A204.1 (cell line): ENCODE data around the gene TP53AIP1.

Experiments used
- FAIRE-seq: peaks from 2 replicates; lab custom pipeline; 2012; peaks lifted over from hg19 to GRCh38; lab: Jason Lieb, UNC

The TP53AIP1 gene

DNA sequence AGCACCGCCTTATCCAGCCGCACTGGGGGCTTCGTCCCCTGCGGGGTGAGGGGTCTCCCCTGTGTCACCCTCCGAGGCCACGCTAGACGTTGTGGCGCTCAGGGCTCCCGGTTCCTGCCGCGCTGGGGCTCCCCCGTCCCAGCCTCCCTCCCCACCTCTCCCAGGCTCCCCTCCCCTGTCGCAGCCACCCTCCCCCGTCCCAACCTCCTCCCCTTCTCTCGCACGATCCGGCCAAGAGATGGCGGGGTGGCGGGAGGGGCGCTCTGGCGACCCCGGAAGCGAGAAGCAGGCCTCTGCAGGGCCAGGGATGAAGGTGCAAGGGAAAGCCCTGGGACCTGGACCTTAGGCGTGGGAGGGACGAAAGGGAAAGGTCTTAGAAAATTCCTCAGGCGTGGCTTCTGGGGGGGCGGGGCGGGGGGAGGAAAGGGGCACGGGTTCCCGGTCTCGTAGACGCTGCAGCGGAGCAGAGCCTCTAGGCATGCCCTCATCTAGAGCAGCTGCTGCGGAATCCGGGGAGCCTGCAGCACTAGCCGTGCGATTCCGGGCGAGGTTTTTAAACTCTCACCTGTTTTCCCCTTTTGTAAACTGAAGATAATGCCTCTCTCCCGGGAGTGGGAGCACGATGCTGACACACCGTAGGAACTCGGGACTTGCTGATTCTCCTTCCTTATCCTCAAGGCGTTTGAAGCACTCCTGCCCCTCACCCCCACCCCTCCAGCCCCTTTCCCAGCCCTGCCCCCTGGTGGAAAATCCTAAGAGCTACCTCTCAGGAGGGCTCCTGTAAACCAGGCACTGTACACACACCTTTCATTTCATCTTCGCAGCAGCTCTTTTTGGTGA, 37.1 kb downstream of the TP53AIP1 start:
- no peak for FAIRE-seq

DNA sequence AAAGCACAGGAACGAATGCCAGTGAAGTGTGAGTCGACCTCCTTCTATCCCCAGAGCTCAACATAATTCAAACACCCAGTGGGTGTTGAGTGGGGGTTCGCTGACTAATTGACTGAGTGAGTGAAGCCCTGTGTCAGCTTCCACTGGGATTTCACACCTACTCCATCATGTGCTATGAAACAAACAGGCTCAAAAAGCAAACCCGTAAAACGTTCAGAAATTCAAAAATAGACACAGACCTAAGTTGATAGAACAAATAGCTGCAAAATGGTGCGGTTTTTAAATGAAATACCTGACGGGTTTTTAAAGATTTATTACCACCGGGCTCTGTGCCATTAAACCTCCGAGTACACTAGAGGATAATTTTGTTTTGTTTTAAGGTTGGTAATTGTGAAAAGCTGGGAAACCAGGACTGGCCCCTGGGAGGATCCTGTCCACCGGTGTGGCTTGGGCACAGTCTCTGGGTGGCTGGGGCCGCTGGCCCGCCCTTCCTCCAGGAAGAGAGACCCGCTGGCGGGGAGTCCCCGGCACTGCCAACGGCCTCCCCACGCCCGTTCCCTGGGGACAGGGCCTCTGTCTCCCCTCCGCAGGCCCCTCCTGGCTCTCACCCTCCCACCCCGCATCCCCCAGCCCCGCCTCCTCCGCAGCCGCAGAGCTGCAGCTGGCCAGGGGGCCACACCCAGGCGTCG, 37.9 kb downstream of the TP53AIP1 start:
- FAIRE-seq = no peak

DNA sequence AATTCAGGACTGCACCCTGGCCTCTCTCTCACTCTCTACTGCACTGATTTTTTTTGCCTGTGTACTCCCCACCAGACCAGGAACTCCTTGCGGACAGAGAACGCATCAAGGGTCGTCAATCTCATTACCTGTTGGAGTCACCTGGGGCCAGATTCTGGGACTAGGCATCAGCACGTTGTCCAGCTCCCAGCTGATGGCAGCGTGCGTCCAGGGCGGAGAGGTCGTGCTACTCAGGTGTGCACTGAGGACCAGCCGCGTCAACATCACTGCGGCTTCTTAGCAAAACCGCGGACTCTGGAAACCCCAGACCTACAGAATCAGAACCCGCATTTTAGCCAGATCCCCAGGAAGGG, 38.4 kb downstream of the TP53AIP1 start:
- no peak for FAIRE-seq

DNA sequence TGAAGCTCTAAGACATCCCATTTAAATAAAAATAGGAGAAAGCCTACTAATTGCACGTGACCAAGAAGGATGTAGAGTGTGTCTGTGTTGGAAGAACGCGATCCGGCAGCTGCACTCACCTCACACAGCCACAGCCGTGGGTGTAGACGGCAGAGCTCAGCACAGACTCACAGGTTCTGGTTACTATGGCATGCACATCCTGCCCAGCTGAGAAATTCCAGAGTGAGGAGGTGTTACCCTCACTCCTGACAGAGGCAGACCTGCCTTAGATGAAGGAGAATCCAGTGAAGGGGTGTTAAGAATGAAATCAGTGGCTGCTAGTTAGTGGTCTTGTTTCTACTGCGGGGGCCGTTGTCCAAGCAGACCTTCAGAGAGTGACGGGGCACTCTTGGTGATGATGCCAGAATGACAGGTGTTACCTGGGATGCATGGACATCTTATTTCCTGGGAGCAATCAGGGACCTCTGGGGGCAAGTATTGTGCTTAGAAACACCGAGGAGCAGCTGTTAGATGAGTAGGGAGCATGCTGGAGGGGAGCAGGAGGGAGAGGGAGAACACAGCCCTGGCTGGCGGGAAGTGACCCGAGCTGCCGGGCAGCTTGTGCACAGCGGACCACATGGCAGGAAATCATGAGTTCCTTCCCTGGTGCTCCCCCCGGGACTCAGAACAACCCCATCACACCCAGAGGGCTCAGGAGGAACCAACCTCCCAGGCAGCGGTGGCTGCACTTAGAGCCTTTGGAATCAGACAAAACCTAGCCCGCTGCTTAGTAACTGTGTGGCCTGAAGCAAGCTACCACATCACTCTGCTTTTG, 39.2 kb downstream of the TP53AIP1 start:
- FAIRE-seq = no peak

DNA sequence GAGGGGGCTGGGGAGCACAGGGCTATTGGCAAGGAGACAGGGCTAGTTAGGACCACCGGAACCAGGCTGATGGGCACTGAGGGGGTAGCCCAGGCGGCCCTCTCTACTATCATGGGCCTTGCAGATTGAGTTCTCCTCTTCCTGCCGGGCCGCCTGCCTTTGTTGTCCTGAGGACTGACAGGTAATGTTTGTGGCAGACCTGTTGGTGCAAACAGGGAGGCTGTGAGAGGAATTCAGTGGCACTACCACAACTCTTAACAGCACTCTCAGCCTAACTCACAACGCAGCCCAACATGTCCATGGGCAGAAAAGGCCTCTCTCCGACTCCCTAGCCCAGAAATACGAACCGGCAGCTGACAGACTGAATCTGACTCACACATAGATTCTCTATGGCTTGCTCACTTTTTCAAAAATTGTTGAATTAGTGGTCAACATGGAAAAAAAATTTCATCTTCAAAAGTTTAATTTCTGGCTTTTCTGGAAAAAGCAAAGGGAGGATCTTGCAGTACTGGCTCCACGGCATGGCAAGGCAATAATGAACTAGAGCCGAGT, 40.1 kb downstream of the TP53AIP1 start:
- no peak for FAIRE-seq

DNA sequence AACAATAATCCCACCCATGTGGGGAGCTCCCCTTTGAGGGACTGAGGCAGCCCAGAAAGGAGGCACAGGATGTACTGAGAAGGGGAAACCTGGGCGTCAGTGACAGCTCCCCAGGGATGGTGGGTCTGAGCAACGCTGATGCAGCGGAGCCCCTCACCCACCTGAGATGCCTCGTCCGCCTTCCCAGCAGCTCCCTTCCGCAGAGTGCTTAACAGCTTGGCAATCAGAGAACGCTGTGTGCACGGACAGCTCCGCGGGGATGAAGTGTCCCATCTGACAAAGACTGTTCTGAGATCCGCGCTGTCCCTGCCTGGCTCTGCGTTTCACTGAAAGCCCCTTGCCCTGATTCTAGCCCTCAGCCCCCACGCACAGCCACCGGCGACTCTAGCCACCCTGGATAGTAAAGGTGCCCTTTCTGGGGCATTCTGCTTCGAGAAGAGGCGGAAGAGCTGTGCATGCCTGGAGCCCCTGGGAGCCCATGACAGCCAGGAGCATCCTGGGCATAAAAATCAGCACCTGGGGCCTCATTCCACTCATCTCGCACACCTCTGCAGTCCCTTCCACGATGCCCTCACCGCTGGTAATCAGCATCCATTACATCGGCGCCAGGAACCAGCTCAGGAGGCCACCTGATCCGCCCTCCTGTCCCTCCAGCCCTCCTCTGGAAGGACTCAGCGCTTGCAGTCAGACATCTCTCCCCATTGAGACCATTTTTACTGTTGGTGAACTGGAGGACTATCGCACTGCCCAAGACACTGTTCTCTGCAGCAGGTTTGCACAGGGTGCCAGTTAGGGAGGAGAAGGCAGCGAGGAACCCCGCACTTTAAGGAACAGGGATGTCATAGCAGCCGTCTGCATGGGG, 40.8 kb downstream of the TP53AIP1 start:
- no peak for FAIRE-seq

DNA sequence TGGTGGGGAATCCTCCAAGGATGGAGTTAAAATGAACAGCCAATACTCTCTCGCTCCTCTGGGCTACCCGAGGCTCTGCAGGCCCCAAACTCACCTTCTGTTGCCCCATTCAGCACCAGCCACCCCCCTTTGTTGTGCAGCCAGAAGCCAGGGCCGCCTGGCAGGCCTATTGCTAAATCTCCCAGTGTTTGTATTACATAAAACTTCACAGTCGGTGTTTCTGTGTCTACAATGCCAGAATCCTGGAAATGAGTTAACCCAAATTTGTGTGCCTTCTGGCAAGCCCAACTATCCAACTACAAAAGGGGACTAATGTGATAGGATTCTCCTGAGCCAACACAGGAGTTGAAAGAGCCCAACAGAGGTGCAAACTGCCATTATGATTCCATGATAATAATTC, 42.2 kb downstream of the TP53AIP1 start:
- no peak for FAIRE-seq

DNA sequence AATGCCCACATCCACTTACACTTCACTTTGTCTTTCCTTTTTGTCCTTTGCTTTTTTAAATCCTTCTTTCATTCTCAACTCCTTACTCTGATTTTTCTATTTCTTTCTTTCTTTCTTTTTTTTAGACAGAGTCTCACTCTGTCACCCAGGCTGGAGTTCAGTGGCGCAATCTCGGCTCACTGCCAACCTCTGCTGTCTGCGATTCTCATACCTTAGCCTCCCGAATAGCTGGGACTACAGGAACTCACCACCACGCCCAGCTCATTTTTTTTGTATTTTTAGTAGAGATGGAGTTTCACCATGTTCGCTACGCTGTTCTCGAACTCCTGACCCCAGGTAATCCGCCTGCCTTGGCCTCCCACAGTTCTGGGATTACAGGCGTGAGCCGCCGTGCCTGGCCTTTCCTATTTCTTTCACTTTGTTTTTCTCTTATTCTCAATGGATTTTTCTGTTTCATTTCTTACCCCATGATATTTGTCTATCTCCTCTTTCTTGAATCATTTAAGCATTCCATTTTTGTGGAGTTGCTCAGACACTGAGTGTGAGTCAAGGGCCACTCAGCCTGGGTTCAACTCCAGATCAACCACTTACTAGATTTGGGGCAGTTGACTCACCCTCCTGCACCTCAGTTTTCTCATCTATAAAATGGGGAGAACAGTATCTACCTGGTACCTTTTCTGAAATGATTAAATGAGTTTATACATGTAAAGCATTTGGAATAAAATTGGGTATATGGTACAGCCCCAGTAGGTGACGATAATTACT, 43.9 kb downstream of the TP53AIP1 start:
- no peak for FAIRE-seq

DNA sequence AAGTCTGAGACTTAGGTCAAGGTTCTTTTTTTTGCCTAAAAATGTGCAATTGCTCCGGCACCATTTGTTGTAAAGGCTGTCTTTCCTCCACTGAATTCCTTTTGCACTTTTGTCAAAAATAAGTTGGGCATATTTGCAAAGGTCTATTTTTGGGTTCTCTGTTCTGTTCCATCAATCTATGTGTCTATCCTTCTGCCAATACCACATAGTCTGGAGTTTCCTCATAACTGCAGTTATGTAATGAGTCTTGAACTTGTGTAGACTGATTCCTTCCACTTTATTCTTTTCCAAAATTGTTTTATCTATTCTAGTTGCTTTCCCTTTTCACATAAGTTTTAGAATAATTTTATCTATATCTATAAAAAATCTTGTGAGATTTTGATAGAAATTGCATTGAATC, 44.8 kb downstream of the TP53AIP1 start:
- no peak for FAIRE-seq

DNA sequence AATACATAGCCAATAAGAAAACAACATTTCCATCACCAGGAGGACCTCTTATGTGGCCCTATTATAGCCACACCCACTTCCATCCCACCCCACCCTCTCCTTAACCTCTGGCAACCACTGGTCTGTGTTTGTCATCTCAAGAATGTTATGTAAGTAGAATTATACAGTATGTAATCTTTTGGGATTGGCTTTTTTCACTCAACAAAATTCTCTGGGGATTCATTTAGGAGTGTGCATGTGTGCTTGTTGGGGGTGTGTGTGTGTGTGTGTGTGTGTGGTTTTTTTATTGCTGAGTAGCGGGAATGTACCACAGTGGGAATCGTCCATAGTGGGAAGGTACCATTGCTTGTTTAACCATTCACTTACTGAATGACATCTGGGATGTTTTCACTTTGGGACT, 46.3 kb downstream of the TP53AIP1 start:
- FAIRE-seq = no peak

DNA sequence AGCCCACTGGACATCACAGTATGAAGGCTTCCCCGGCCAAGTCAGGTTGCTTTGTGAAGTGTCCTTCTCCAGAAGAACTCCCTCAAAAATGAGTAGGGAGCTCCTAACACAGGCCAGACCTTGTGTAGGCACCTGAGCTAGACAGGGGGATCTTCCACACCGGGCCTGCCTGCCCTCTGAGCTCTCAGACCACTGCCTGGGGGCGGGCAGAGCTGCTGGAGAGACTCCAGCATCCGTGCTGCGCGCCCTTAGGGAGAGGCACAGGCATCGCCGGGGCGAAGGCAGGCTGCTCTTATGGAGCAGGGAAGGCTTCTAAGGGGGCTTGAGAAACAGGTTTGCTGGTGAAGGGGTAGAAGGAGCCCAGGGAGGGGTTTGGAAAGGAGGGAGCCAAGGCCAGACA, 47.1 kb downstream of the TP53AIP1 start:
- no peak for FAIRE-seq

DNA sequence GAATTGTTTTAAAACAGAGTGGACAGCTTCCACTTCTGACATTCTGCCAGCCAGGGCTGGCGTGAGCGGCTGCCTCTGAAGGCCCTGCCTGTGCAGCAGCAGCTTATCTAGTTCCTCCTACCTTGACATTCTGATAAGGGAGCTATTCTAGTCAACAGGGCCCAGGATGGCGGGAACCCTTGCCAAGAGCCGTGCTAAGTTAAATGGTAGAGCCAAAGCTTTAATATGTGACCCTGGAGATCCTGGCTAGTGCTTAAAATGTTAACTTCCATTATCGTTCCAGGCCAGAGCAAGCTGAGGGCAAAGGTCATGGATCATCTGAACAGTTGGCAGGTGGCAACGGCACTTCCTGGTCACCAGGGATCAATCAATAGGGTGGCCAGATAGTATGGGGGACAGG, 48.0 kb downstream of the TP53AIP1 start:
- no peak for FAIRE-seq

DNA sequence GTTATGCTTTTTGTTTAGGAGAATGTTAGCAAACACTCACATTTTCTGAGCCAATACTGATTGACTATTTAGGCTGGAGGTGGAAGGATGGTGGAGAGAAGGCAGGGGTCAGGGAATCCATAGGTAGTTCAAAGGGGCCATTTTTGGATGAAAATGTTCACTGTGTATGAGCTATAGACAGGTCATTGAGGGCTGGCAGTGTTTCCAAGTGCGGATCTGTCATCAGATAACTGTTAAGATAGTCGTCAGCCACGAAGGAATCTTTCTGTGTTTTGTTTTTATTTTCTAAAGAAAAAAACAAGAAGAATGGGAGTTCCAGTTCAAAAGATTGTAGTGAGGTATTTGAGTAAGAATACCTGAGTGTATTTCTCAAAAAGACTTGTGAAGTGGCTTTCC, 48.4 kb downstream of the TP53AIP1 start:
- no peak for FAIRE-seq

DNA sequence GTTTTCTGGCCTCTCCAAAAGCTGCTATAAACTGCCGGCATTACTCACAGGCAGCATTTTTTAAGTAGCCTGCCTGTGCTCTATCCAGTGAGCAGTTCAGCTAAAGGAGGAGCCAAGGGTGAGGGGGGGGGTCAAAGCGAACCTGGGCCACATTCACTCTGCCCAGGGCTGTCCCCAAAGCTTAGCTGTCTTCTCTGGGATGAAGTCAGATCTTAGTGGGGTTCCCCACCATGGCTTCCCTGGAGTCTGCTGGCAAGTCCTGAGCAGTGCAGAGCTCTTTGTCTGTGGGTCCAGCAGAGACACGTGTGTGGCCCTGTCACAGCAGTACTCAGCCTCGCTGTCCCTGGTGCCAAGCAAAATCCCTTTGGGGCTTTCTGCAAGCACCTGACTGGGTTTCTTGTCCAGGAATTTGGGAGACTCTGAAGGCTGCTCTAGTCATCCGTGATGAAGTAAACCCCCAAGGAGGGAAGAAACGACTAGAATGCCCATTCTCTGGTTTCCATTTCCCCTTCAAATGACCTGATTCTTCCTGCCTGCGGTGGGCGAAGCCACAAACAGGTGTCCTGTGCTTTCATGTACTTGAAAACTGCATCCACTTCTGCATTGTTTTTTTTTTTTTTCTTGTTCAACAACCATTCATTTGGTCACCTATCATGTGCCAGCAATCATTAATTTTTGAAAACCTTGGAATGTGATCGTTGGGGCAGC, 48.9 kb downstream of the TP53AIP1 start:
- no peak for FAIRE-seq

DNA sequence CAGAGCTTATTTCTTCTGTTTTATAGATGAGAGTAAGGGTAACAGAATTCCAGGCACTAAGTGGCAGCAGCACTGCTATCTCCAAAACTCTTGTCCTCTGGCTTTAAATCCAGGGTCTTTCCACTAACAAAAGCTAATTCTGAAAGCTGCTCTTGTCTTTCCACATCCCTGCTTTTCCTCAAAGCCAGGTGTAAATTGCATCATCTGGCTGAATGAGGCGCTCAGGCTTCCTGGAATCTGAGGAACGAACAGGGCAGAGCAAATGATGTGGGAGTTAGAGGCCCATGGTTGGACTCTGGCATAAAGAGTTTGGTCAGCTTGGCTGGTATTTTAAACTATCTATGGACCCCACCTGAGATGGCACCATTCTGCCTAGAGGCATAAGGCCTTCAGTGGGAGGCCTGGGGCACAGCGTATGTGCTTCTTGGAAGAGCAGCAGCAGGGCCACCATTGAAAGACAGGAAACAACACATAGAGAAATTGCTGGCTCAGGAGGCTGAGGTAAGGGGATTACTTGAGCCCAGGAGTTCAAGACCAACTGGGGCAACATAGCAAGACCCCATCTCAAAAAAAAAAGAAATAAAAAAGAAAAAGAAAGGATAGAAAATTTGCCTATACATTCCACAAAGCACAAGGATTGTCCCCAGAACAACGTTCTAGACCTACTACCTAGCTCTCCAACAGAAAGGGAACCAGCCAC, 49.7 kb downstream of the TP53AIP1 start:
- FAIRE-seq = no peak

DNA sequence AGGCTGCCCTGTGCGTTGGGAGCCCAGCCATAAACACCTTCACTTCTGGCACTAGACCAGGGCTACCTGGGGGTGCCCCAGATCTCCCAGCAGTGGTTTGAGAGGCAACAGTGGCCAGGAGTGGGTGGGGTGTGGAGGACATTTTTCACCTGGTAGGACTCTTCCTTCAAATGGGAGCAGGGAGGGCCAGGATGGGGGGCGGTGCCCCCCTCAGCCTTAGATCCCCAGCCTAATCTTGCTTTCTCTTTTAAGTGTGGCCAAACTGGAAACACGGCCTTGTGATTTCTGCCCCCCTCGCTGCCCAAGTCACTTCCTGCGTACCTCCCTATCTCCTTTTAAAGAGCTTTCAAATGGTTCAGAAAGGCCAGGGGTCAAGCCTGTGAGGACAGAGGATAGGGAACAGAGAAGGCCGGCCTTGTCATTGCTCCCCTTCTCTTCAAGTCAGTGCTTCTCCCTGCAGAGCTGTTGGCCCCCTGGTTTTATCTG, 50.7 kb downstream of the TP53AIP1 start:
- no peak for FAIRE-seq

DNA sequence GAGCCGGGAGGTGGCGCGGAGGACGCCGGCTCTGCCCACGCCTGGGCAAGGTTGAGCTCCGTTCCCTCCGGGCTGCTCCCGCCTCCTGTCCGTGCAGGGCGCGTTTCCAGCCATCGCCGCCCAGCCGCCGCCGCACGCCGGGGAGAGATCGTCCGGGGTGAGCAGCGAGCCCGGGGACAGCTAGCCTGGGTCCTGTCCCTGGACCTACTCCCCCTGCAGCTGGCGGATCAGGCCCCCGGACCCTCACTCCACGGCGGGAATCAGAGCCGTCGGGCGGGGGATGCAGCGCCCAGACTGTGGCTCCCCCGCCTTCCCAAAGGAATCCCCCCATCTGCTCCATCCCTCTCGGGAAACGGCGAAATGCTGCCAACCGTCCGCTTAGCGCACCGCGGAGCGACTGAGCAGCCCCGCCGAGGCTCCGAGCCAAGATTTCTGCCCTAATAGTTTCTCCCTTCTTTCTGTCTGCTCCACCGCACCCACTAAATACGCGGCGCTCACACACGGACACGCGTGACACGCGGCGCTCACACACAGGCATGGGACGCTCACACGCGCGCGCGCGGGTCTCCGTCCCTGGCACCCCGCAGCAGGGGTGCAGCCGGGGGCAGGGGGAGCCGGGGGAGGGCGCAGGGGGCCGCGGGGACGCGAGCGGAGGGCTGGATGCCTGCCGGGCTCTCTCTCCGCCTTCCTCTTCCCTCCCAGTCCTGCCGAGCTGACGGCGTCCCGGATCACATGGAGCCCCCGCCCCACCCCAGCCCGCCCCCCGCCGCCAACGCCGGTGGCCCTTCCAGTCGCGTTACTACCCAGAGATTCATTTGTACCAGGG, 51.9 kb downstream of the TP53AIP1 start, which contains the start of gene KCNJ5:
TSS of gene KCNJ5 (plus strand) at position 814 of the 826 bp plus-strand sequence. CDS start 19,918 bp downstream, outside the sequence.
- FAIRE-seq = no peak

DNA sequence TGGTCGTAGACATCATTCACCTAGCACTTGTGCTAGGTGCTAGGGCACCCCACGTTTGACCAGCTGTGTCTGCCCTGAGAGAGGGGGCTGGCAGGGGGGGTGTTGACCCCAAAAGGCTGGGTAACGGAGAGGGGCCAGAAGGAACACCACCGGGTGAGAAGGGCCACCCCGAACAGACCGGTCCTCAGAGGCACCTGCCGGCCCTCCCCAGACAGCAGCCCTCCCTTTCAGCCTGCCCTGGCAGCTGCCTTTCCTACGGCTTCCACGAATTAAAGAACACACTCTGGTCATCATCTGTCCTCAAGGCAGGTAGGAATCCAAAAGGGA, 52.5 kb downstream of the TP53AIP1 start:
- no peak for FAIRE-seq
